Prostate gland (tissue), 2 donors: ENCODE results near the gene SPTA1. TPM values are rescaled to one million over a fixed set of nuclear protein-coding genes. Genes with fewer than 3 reads are reported as not detected.
"Not testable (repeated sequence)": the region's sequence is repeated elsewhere in the genome, so short reads cannot be mapped to it uniquely, and the experiment has no call there.

Experiments used
- DNase-seq: peaks from one replicate; pipeline ENCODE4 v3.0.0-alpha.2; 2019; ENCODE audit warnings: low spot score
- H3K27ac ChIP-seq, 2 donors: fragments of 200-600 bp; sonication (generic); 2 replicates each; pipeline ENCODE4 v1.5.1; 2017 to 2019
- H3K27me3 ChIP-seq: fragments of 200-600 bp; sonication (generic); replicated peaks from 2 replicates; pipeline ENCODE4 v1.5.1; 2019; ENCODE audit not compliant: insufficient read depth
- H3K36me3 ChIP-seq, 2 donors: fragments of 200-600 bp; sonication (generic); 1 replicate in 1 of 2; 2 replicates in 1 of 2; pipeline versions ENCODE4 v1.5.1 to v1.8.1; 2017 to 2019
- H3K4me1 ChIP-seq: fragments of 200-600 bp; sonication (generic); replicated peaks from 2 replicates; pipeline ENCODE4 v1.5.1; 2019
- H3K4me3 ChIP-seq, 2 donors: fragments of 200-600 bp; sonication (generic); 2 replicates each; pipeline ENCODE4 v1.5.1; 2017 to 2019
- H3K9me3 ChIP-seq: fragments of 200-600 bp; sonication (generic); 2 replicates; pipeline ENCODE4 v1.5.1; 2017
- CTCF ChIP-seq, 4 experiments: fragments of 200-600 bp in 2 of 4; fragments of 450-650 bp in 2 of 4; sonication (generic) in 2 of 4; IDR thresholded peaks; 1 replicate in 3 of 4; 2 replicates in 1 of 4; pipeline ENCODE4 v1.5.1; 2016 to 2019; ENCODE audit warnings: antibody characterized with exemption in 4 of 4, mild to moderate bottlenecking in 2 of 4, moderate library complexity in 2 of 4
- POLR2A ChIP-seq: fragments of 450-650 bp; IDR thresholded peaks from one replicate; pipeline ENCODE4 v1.6.1; 2016; ENCODE audit warnings: antibody characterized with exemption, mild to moderate bottlenecking
- POLR2AphosphoS5 ChIP-seq: sonication (generic); formaldehyde crosslinking; IDR thresholded peaks from one replicate; pipeline ENCODE4 v1.6.1; 2017; ENCODE audit warnings: antibody characterized with exemption
- WGBS: methylation state at CpG from one replicate; pipeline ENCODE4 v1.1.5; 2018; 5-methylcytosine and 5-hydroxymethylcytosine counted together
- intact Hi-C: fragments of 100-400 bp; cut with DNase I; formaldehyde crosslinking; loops from one replicate; pipeline ENCODE4 v1.14.2; 2022
- total RNA-seq, 2 donors: library from RNA; depleted of rRNA; stranded (reverse); fragments of >200 nt; gene quantifications; one replicate each; pipeline ENCODE4 v1.1.0, GENCODE V29; 2016

The SPTA1 gene
- total RNA-seq, 2 donors from 2014 or later, result 0.28 TPM; not detected in 1

GRCh38 chr1:158700552-158700951 lies 14.0 kb upstream of the SPTA1 start, which contains the start of gene OR6K2:
TSS of gene OR6K2 (minus strand) at chr1:158700652. CDS start at chr1:158700652, 0 bp downstream.
- no peaks in the 10 kb centered on the region for H3K27me3 ChIP-seq
- H3K9me3 ChIP-seq, result no peaks in the 10 kb centered on the region
- H3K4me3 ChIP-seq, result no peak within 1 kb of the TSS
- intact Hi-C loops, result no loop called here
- DNase-seq, result no peak
- TF ChIP-seq POLR2A (no peak), POLR2AphosphoS5 (no peak), CTCF (IDR thresholded peaks at IDR 0.05) (no peak)
- H3K36me3 ChIP-seq, result no peaks in the 10 kb centered on the region
- no peaks in the 10 kb centered on the region for H3K4me1 ChIP-seq
- 94% methylated on average over 4 of the region's 4 CpGs for WGBS
- no peak within 1 kb of the TSS for H3K27ac ChIP-seq

GRCh38 chr1:158694596-158694995 lies 8.1 kb upstream of the SPTA1 start:
- H3K4me1 ChIP-seq, result no peaks in the 10 kb centered on the region
- no peaks in the 10 kb centered on the region for H3K27me3 ChIP-seq
- TF ChIP-seq CTCF (IDR thresholded peaks at IDR 0.05) (no peak), POLR2AphosphoS5 (no peak), POLR2A (no peak)
- intact Hi-C loops, result no loop called here
- no peak overlapping the region for H3K27ac ChIP-seq
- no peak overlapping the region for H3K4me3 ChIP-seq
- H3K9me3 ChIP-seq, result no peaks in the 10 kb centered on the region
- DNase-seq, result no peak
- H3K36me3 ChIP-seq, result no peaks in the 10 kb centered on the region
- 67% methylated on average over 2 of the region's 2 CpGs for WGBS

- no peaks in the 10 kb centered on the region for H3K4me1 ChIP-seq
- no peaks in the 10 kb centered on the region for H3K36me3 ChIP-seq
- TF ChIP-seq POLR2A (no peak), CTCF (IDR thresholded peaks at IDR 0.05) (no peak)
- H3K9me3 ChIP-seq, result no peaks in the 10 kb centered on the region
- no peak overlapping the region for H3K4me3 ChIP-seq
- intact Hi-C loops, result no loop called here
- H3K27me3 ChIP-seq, result no peaks in the 10 kb centered on the region
- DNase-seq, result no peak
- no peak overlapping the region for H3K27ac ChIP-seq
Observed at GRCh38 chr1:158692356-158692755, 5.8 kb upstream of the SPTA1 start.

GRCh38 chr1:158691907-158692306 lies 5.4 kb upstream of the SPTA1 start:
- intact Hi-C loops, result no loop called here
- H3K4me1 ChIP-seq, result no peaks in the 10 kb centered on the region
- H3K27me3 ChIP-seq, result no peaks in the 10 kb centered on the region
- TF ChIP-seq CTCF (IDR thresholded peaks at IDR 0.05), result no peak
- no peak overlapping the region for H3K4me3 ChIP-seq
- H3K9me3 ChIP-seq, result no peaks in the 10 kb centered on the region
- no peak for DNase-seq
- no peak overlapping the region for H3K27ac ChIP-seq
- H3K36me3 ChIP-seq, result no peaks in the 10 kb centered on the region

- H3K4me1 ChIP-seq, H3K36me3 ChIP-seq, intact Hi-C loops, DNase-seq, H3K9me3 ChIP-seq, H3K27ac ChIP-seq, H3K4me3 ChIP-seq, H3K27me3 ChIP-seq: not testable (repeated sequence)
- WGBS, result 53% methylated on average over 1 of the region's 1 CpG
Observed at GRCh38 chr1:158691149-158691548, 4.6 kb upstream of the SPTA1 start.

- Histone ChIP-seq H3K27me3 (no peaks in the 10 kb centered on the region), H3K27ac (no peak overlapping the region), H3K9me3 (no peaks in the 10 kb centered on the region), H3K4me1 (no peaks in the 10 kb centered on the region), H3K36me3 (no peaks in the 10 kb centered on the region), H3K4me3 (no peak overlapping the region)
- no peak for DNase-seq
- no peak for TF ChIP-seq POLR2AphosphoS5
- intact Hi-C loops, result no loop called here
Observed at GRCh38 chr1:158689875-158690274, 3.4 kb upstream of the SPTA1 start.
